OCI-LY1 (cell line): Measurements from ENCODE around the gene PACRG.

Experiments used
- CTCF ChIP-seq: fragments of 200-600 bp; sonication (generic), shearing (Covaris generic); IDR thresholded peaks from 2 replicates; pipeline ENCODE4 v1.5.1; 2017; ENCODE audit warnings: mild to moderate bottlenecking, antibody characterized with exemption, low read length, moderate library complexity, mixed read lengths
- EZH2 ChIP-seq: fragments of 200-600 bp; sonication (generic), shearing (Covaris generic); IDR thresholded peaks from 2 replicates; pipeline ENCODE4 v1.8.0; 2017; ENCODE audit warnings: borderline replicate concordance, mixed run types, mild to moderate bottlenecking, antibody characterized with exemption, low read length, moderate library complexity, mixed read lengths

DNA sequence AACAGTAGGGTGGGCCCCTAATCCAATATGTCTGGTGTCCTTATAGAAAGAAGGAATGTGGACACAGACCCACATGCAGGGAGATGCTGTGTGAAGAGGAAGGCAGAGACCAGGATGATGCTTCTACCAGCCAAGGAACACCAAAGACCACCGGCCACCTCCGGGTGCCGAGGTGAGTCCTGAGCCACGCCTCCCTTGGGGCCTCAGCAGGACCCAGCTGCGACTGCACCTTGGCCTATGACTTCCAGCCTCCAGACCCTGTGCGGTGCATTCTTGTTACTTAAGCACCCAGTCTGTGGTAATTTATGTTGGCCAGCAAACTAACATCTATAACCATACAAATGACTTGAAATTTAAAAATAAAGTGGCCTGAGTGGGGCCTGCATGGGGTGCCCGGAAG, 607.3 kb downstream of the PACRG start:
- no peak for TF ChIP-seq CTCF
- TF ChIP-seq EZH2, result no peak
